GM12891 (cell line): ENCODE measurements around the gene SLC15A3.

ENCODE experiments used
- POLR2A ChIP-seq: IDR thresholded peaks from 2 replicates; pipeline ENCODE4 v1.6.1; 2011; ENCODE audit warnings: low read depth, low read length, control low read depth
- POLR2AphosphoS5 ChIP-seq: IDR thresholded peaks from 2 replicates; pipeline ENCODE4 v1.6.1; 2011; ENCODE audit warnings: low read depth, low read length, control low read depth
- SPI1 ChIP-seq: IDR thresholded peaks from 2 replicates; pipeline ENCODE4 v1.6.1; 2011; ENCODE audit warnings: low read depth, low read length, control low read depth
- TAF1 ChIP-seq: IDR thresholded peaks from 2 replicates; pipeline ENCODE4 v1.6.1; 2011; ENCODE audit warnings: low read depth, low read length, control low read depth

DNA sequence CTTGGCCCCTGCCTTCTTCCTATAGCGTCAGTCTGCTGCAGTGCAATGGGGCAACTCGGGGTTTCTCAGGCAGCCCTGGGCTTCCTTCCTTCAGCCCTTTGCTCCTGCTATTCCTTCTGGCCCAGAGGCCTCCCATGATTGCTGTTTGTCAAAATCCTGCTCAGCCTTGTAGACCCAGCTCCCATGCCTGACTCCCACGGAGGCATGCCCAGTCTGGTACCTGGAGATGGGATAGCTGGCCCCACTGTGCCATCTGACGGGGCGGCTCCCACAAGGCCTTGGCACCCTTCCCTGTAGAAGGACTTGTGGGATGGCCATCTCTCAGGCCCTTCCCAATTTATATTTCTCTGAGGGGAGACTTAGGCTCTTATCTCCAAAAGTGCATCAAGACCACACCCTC is 18.9 kb upstream of the SLC15A3 start:
- TF ChIP-seq POLR2AphosphoS5 (no peak), POLR2A (no peak), SPI1 (no peak), TAF1 (no peak)
